Endothelial cell of umbilical vein (primary cell): ENCODE results near the gene MISP.

Experiments used
- MAX ChIP-seq: IDR thresholded peaks from 2 replicates; pipeline ENCODE4 v1.6.1; 2011; ENCODE audit not compliant: insufficient read depth, insufficient read length
- POLR2A ChIP-seq: IDR thresholded peaks from 2 replicates; pipeline ENCODE4 v1.6.1; 2012; ENCODE audit warnings: low read depth, mild to moderate bottlenecking, control low read depth, low read length
- POLR2AphosphoS5 ChIP-seq: IDR thresholded peaks from 2 replicates; pipeline ENCODE4 v1.6.1; 2012; ENCODE audit warnings: low read depth, mild to moderate bottlenecking, control low read depth, low read length, moderate library complexity; ENCODE audit not compliant: insufficient read depth
- TF ChIP-seq, protein P1 (sequence below), 2 donors: IDR thresholded peaks; 1 replicate in 1 of 2; 2 replicates in 1 of 2; pipeline ENCODE4 v1.5.1; 2011; ENCODE audit warnings: low read length in 2 of 2, mild to moderate bottlenecking in 2 of 2, moderate library complexity in 2 of 2, control low read depth in 1 of 2, inconsistent platforms in 1 of 2, low read depth in 1 of 2; ENCODE audit not compliant: insufficient read depth in 1 of 2; ENCODE audit errors: extremely low read depth in 1 of 2

GRCh38 chr19:771332-771785, 20.4 kb downstream of the MISP start:
- TF ChIP-seq POLR2AphosphoS5 (no peak), MAX (no peak), POLR2A (no peak)
- TF ChIP-seq, protein P1, sequence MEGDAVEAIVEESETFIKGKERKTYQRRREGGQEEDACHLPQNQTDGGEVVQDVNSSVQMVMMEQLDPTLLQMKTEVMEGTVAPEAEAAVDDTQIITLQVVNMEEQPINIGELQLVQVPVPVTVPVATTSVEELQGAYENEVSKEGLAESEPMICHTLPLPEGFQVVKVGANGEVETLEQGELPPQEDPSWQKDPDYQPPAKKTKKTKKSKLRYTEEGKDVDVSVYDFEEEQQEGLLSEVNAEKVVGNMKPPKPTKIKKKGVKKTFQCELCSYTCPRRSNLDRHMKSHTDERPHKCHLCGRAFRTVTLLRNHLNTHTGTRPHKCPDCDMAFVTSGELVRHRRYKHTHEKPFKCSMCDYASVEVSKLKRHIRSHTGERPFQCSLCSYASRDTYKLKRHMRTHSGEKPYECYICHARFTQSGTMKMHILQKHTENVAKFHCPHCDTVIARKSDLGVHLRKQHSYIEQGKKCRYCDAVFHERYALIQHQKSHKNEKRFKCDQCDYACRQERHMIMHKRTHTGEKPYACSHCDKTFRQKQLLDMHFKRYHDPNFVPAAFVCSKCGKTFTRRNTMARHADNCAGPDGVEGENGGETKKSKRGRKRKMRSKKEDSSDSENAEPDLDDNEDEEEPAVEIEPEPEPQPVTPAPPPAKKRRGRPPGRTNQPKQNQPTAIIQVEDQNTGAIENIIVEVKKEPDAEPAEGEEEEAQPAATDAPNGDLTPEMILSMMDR (IDR thresholded peaks at IDR 0.05; ENCODE audit: extremely low read depth in 1 of 2, insufficient read depth in 1 of 2, low read depth in 1 of 2, low read length in 2 of 2), result peak; percentile 52 to 71
